Keratinocyte (primary cell): ENCODE results near the gene ANKRD44. TPM values are rescaled to one million over a fixed set of nuclear protein-coding genes. Genes with fewer than 3 reads are reported as not detected.
"Not testable (repeated sequence)": the region's sequence is repeated elsewhere in the genome, so short reads cannot be mapped to it uniquely, and the experiment has no call there.

Experiments
- DNase-seq: peaks from one replicate; pipeline ENCODE4 v3.0.0-alpha.2; 2011; ENCODE audit warnings: low read depth, missing footprints, low spot score
- FAIRE-seq: peaks from 2 replicates; lab custom pipeline; 2011; peaks lifted over from hg19 to GRCh38; lab: Jason Lieb, UNC
- H2AFZ ChIP-seq: 2 replicates; pipeline ENCODE4 v1.6.0; 2012; ENCODE audit warnings: low read length, control low read depth, inconsistent platforms; ENCODE audit not compliant: control insufficient read depth
- H3K27ac ChIP-seq: 2 replicates; pipeline ENCODE4 v1.5.1; 2011; ENCODE audit warnings: low read length; ENCODE audit not compliant: control insufficient read depth, insufficient read depth
- H3K27me3 ChIP-seq: 3 replicates; pipeline ENCODE4 v1.6.0; 2011; ENCODE audit warnings: low read length; ENCODE audit not compliant: control insufficient read depth, insufficient read depth; ENCODE audit errors: extremely low read depth
- H3K36me3 ChIP-seq, 2 experiments: 2 replicates in 1 of 2; 3 replicates in 1 of 2; pipeline ENCODE4 v1.5.1; 2011; ENCODE audit warnings: low read length in 2 of 2, mild to moderate bottlenecking in 1 of 2; ENCODE audit not compliant: control insufficient read depth in 2 of 2, insufficient read depth in 2 of 2; ENCODE audit errors: extremely low read depth in 1 of 2
- H3K4me1 ChIP-seq: 3 replicates; pipeline ENCODE4 v1.5.1; 2011; ENCODE audit warnings: low read length; ENCODE audit not compliant: control insufficient read depth, insufficient read depth; ENCODE audit errors: extremely low read depth
- H3K4me2 ChIP-seq: 3 replicates; pipeline ENCODE4 v1.6.0; 2011; ENCODE audit warnings: low read depth, low read length; ENCODE audit not compliant: control insufficient read depth, insufficient read depth; ENCODE audit errors: extremely low read depth
- H3K4me3 ChIP-seq, 3 experiments: fragments of 200-600 bp in 1 of 3; sonication (generic) in 1 of 3; 2 replicates in 2 of 3; 3 replicates in 1 of 3; pipeline ENCODE4 v1.5.1; 2011 to 2016; ENCODE audit warnings: low read length in 3 of 3, mild to moderate bottlenecking in 3 of 3, control low read depth in 2 of 3, inconsistent platforms in 1 of 3, low read depth in 1 of 3, mixed read lengths in 1 of 3, mixed run types in 1 of 3, moderate library complexity in 1 of 3; ENCODE audit not compliant: control insufficient read depth in 2 of 3, insufficient read depth in 2 of 3; ENCODE audit errors: extremely low read depth in 1 of 3
- H3K79me2 ChIP-seq: 2 replicates; pipeline ENCODE4 v1.6.0; 2012; ENCODE audit warnings: low read length; ENCODE audit not compliant: control insufficient read depth, insufficient read depth
- H3K9ac ChIP-seq: 3 replicates; pipeline ENCODE4 v1.6.0; 2011; ENCODE audit warnings: low read length; ENCODE audit not compliant: control insufficient read depth, insufficient read depth; ENCODE audit errors: extremely low read depth
- H3K9me1 ChIP-seq: 3 replicates; pipeline ENCODE4 v1.6.0; 2011; ENCODE audit warnings: low read length; ENCODE audit not compliant: control insufficient read depth, insufficient read depth; ENCODE audit errors: extremely low read depth
- H3K9me3 ChIP-seq: 2 replicates; pipeline ENCODE4 v1.5.1; 2012; ENCODE audit warnings: low read depth, low read length; ENCODE audit not compliant: control insufficient read depth
- H4K20me1 ChIP-seq: 3 replicates; pipeline ENCODE4 v1.6.0; 2011; ENCODE audit warnings: low read length; ENCODE audit not compliant: control insufficient read depth, insufficient read depth; ENCODE audit errors: extremely low read depth
- EZH2 ChIP-seq: IDR thresholded peaks from one replicate; pipeline ENCODE4 v1.6.1; 2012; ENCODE audit warnings: inconsistent platforms, mild to moderate bottlenecking, low read length, moderate library complexity
- dilution Hi-C: fragments of 300-500 bp; cut with MboI; formaldehyde crosslinking; loops from one replicate; pipeline ENCODE4 v1.7.0; 2020; ENCODE audit warnings: low sequenced_read_pairs; ENCODE audit not compliant: extremely low pct_ligation_motif_present
- polyA plus RNA-seq, 5 experiments: library from polyadenylated mRNA; depleted of rRNA in 3 of 5; stranded (reverse) in 3 of 5; stranded (forward) in 1 of 5; unstranded in 1 of 5; fragments of >200 nt; gene quantifications; 1 replicate in 1 of 5; 2 replicates in 3 of 5; 3 replicates in 1 of 5; pipeline versions ENCODE4 v1.2.1 to v1.2.3, GENCODE V29; 2011 to 2012; ENCODE audit warnings: missing spikeins in 2 of 5, low read depth in 1 of 5, low replicate concordance in 1 of 5
- TF ChIP-seq, protein P1 (sequence below), 3 experiments: IDR thresholded peaks in 1 of 3; conservative IDR thresholded peaks in 1 of 3; optimal IDR thresholded peaks in 1 of 3; 2 replicates in 2 of 3; 3 replicates in 1 of 3; pipeline versions ENCODE3 to v1.5.1; 2011; ENCODE audit warnings: low read length in 3 of 3, mild to moderate bottlenecking in 3 of 3, moderate library complexity in 2 of 3, control low read depth in 1 of 3, inconsistent platforms in 1 of 3; ENCODE audit not compliant: insufficient read depth in 2 of 3; ENCODE audit errors: extremely low read depth in 1 of 3

Gene ANKRD44
- polyA plus RNA-seq, 1 donor (not counting 4 experiments of a cell fraction or from before 2014, with no cell fraction given) = 0.35 TPM

DNA sequence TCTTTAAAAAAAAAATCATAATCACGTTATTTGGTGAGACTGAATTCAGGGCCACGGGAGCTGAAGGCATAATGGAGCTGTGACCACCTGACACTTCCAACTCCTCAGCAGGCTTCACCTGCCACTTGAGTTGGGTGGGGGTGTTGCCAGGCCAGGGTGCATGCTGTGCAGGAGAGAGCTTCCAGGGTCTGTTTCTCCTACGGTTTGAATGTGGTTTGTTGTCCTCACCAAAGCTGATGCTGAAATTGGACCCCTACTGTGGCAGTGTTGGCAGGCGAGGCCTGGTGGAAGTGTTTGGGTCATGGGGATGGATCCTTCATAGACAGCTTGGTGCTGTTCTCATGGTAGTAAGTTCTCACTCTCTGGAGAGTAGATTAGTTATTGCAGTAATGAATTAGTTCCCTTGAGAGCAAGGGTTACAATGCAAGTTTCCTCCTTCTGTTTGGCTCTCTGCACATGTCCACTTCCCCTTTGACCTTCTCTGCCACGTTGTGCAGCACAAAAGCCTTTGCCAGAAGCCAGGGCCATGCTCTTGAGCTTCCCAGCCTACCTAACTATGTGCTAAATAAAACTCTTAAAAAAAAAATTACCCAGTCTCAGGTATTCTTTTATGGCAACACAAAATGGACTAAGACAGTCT is 38.3 kb upstream of the ANKRD44 start:
- no peak for TF ChIP-seq EZH2
- TF ChIP-seq, protein P1, sequence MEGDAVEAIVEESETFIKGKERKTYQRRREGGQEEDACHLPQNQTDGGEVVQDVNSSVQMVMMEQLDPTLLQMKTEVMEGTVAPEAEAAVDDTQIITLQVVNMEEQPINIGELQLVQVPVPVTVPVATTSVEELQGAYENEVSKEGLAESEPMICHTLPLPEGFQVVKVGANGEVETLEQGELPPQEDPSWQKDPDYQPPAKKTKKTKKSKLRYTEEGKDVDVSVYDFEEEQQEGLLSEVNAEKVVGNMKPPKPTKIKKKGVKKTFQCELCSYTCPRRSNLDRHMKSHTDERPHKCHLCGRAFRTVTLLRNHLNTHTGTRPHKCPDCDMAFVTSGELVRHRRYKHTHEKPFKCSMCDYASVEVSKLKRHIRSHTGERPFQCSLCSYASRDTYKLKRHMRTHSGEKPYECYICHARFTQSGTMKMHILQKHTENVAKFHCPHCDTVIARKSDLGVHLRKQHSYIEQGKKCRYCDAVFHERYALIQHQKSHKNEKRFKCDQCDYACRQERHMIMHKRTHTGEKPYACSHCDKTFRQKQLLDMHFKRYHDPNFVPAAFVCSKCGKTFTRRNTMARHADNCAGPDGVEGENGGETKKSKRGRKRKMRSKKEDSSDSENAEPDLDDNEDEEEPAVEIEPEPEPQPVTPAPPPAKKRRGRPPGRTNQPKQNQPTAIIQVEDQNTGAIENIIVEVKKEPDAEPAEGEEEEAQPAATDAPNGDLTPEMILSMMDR (optimal IDR thresholded peaks at IDR 0.05 in 1 of 3, IDR thresholded peaks at IDR 0.05 in 1 of 3, conservative IDR thresholded peaks at IDR 0.05 in 1 of 3; ENCODE audit: extremely low read depth in 1 of 3, insufficient read depth in 2 of 3, low read length in 3 of 3) = no peak
- H3K9ac ChIP-seq = no peak overlapping the region
- H3K9me1 ChIP-seq = no peaks in the 10 kb centered on the region
- no peaks in the 10 kb centered on the region for H3K4me1 ChIP-seq
- no peaks in the 10 kb centered on the region for H3K9me3 ChIP-seq
- no peaks in the 10 kb centered on the region for H3K36me3 ChIP-seq
- no peak overlapping the region for H3K4me3 ChIP-seq
- no peak overlapping the region for H2AFZ ChIP-seq
- H3K27me3 ChIP-seq = no peaks in the 10 kb centered on the region
- no peaks in the 10 kb centered on the region for H3K79me2 ChIP-seq
- no peaks in the 10 kb centered on the region for H4K20me1 ChIP-seq
- H3K4me2 ChIP-seq = no peak overlapping the region
- dilution Hi-C loops = no loop called here
- DNase-seq (no peak), FAIRE-seq (no peak)
- no peak overlapping the region for H3K27ac ChIP-seq

DNA sequence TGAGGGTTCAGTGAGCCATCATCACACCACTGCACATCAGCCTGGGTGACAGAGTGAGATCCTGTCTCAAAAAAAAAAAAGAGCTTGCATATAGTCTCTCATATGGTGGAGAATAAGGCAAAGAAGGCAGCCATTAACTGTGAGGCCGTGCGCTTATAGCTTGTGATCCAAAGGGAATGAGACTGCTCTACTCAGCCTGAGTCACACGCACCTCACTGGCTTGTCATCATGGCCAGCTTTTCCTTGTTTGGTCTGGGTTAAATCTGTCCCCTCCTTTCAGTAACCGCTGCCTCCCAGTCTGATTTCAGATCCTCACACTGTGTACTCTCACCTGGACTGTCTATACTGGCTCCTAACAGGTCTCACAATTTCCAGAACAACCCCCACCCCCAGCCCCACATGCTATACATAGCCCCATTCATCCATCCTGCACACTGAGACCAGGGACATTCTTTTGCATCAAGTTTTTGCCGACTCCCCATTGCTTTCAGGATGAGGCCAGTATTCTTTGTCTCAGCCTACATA is 35.3 kb upstream of the ANKRD44 start:
- H3K9ac ChIP-seq = no peak overlapping the region
- no peaks in the 10 kb centered on the region for H3K36me3 ChIP-seq
- H4K20me1 ChIP-seq = no peaks in the 10 kb centered on the region
- no peak overlapping the region for H3K4me3 ChIP-seq
- no peak overlapping the region for H2AFZ ChIP-seq
- FAIRE-seq (no peak), DNase-seq (no peak)
- H3K9me3 ChIP-seq = no peaks in the 10 kb centered on the region
- H3K27ac ChIP-seq = no peak overlapping the region
- dilution Hi-C loops = no loop called here
- H3K79me2 ChIP-seq = no peaks in the 10 kb centered on the region
- no peaks in the 10 kb centered on the region for H3K9me1 ChIP-seq
- TF ChIP-seq, protein P1 (optimal IDR thresholded peaks at IDR 0.05 in 1 of 3, IDR thresholded peaks at IDR 0.05 in 1 of 3, conservative IDR thresholded peaks at IDR 0.05 in 1 of 3; ENCODE audit: extremely low read depth in 1 of 3, insufficient read depth in 2 of 3, low read length in 3 of 3) = no peak
- no peak for TF ChIP-seq EZH2
- no peak overlapping the region for H3K4me2 ChIP-seq
- no peaks in the 10 kb centered on the region for H3K27me3 ChIP-seq
- H3K4me1 ChIP-seq = no peaks in the 10 kb centered on the region

DNA sequence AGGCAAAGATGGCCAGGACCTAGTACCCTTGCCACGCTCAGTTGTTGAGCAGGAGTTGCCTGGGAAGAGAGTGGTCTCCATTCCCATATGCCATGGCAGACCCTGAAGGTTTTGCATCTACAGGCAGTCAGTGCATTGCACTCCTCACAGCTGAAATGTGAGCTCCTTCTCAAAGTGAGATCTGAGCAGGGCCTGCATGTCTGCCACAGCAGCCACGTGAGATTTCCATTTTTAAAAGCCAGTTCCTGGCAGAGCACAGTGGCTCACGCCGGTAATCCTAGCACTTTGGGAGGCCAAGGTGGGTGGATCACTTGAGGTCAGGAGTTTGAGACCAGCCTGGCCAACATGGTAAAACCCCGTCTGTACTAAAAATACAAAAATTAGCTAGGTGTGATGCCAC is 33.4 kb upstream of the ANKRD44 start:
- H2AFZ ChIP-seq, H3K9me1 ChIP-seq, FAIRE-seq, H3K9me3 ChIP-seq, H3K36me3 ChIP-seq, H4K20me1 ChIP-seq, H3K4me2 ChIP-seq, DNase-seq, dilution Hi-C loops, H3K9ac ChIP-seq, H3K4me1 ChIP-seq, H3K27me3 ChIP-seq, H3K27ac ChIP-seq, H3K4me3 ChIP-seq, H3K79me2 ChIP-seq: not testable (repeated sequence)
